ENCODE measurements around the gene WDR86. TPM values are rescaled to one million over a fixed set of nuclear protein-coding genes. Genes with fewer than 3 reads are reported as not detected.
A peak's percentile ranks its signal among the peaks of the same experiment; 100 is the strongest.

Gene WDR86
- total RNA-seq, 6 donors from 2014 or later: 1.1 to 17.4 (median 3.9) TPM

DNA sequence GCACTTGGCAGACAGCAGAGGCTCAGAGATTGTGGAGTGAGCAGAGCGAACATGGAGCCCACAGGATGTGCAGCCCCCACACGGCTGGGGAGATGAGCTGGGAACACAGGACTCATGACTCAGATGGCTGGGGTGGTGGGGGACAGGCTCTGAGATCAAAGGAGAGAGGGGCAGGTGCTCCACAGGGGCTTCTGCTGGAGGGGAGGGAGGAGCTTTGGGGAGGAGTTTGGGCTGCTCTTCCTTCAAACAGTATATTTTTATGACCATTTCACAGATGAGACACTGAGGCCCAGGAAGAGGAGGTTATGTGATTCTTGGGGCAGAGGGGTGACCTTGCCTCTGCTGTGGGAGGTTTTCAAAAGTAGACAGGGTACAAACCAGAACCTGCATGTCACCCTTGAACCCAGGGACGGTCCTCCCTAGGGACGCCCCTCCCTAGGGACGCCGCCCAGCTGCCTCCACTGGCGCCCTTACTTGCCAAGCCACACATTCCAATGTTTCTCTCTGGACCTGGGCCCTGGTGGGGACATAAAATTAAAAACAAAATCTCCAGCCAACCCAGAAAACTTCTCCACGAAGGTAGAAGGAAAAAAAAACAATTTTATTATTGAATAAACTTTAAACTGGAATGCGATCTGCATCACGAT lies 31.1 kb upstream of the WDR86 start:
- H3K36me3 ChIP-seq: no peaks in the 10 kb centered on the region
- H3K27me3 ChIP-seq: peaks cover 0 to 4% (median 0%) of the 10 kb centered on the region in 4 donors
- H3K4me3 ChIP-seq: no peak overlapping the region
- TF ChIP-seq, protein P1, sequence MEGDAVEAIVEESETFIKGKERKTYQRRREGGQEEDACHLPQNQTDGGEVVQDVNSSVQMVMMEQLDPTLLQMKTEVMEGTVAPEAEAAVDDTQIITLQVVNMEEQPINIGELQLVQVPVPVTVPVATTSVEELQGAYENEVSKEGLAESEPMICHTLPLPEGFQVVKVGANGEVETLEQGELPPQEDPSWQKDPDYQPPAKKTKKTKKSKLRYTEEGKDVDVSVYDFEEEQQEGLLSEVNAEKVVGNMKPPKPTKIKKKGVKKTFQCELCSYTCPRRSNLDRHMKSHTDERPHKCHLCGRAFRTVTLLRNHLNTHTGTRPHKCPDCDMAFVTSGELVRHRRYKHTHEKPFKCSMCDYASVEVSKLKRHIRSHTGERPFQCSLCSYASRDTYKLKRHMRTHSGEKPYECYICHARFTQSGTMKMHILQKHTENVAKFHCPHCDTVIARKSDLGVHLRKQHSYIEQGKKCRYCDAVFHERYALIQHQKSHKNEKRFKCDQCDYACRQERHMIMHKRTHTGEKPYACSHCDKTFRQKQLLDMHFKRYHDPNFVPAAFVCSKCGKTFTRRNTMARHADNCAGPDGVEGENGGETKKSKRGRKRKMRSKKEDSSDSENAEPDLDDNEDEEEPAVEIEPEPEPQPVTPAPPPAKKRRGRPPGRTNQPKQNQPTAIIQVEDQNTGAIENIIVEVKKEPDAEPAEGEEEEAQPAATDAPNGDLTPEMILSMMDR (IDR thresholded peaks at IDR 0.05): no peak
- TF ChIP-seq EP300 (IDR thresholded peaks at IDR 0.05) (no peak), POLR2A (IDR thresholded peaks at IDR 0.05) (no peak), POLR2AphosphoS5 (IDR thresholded peaks at IDR 0.05) (no peak)
- H3K27ac ChIP-seq: peak overlapping the region in 2 of 4 donors; percentile 21 to 40
- H3K4me1 ChIP-seq: peaks cover 14 to 22% (median 18%) of the 10 kb centered on the region in 4 donors
- peak in 1 of 2 donors; percentile 56 for DNase-seq
- H3K9me3 ChIP-seq: no peaks in the 10 kb centered on the region
- no peak for ATAC-seq (ENCODE audit: low FRiP score in 2 of 2)
- 54 to 58% methylated on average over 10 of the region's 10 CpGs for WGBS, 2 donors

DNA sequence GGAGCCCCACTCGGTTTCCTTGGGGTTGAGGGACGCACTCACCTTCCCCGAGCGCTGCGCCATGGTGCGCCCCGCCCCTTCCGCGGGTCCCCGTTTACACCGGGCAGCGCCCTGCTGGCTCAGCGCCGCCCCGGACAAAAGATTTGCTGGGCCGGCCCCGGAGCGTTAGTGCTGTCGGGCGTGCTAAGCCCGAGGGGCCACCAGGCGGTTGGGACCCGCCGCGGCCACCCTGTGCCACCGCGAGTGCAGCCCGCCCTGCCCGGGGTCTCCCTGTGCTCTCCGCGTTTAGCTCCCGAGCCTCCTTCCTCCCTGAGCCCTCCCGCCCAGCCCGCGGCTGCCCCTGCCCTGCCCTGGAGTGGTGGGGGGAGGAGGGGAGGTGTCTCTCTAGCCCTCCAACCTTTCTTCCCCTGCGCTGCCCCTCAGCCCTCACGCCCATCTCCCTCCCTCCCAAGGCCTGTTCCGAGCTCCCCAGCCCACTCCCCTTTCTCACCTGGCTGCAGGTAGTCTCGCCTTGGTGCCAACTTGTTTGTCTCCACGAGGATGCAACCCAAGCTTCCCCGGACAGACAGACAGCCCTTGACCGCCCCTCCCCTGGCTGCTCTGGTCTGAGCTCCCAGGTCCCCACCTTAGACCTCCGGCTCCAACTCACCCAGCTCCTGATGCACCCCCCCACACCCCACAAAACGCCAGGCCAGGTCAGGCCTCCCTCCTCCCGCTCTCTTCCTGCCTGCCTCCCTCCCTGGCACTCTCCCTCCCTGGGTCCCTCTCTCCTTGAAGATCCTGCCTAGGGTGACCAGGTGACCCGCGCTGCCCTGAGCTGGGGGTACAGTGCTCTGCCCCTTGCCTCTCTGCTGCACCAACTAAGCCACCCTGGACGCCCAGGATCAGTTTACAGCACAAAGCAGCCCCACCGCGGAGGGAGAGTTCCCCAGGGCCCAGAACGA lies 30.3 kb upstream of the WDR86 start, which contains the start of gene CRYGN:
Gene CRYGN, minus strand, starts transcription at position 287 of the 944 bp plus-strand sequence. Its CDS starts 224 bp downstream, at position 63.
- Histone ChIP-seq H3K4me1 (peaks cover 14 to 22% (median 18%) of the 10 kb centered on the region in 4 donors), H3K27ac (peak within 1 kb of the TSS in 2 of 4 donors; percentile 21 to 40), H3K27me3 (peaks cover 0 to 4% (median 0%) of the 10 kb centered on the region in 4 donors), H3K4me3 (peak within 1 kb of the TSS in 3 of 4 donors; percentile 2 to 36 (median 30)), H3K36me3 (no peaks in the 10 kb centered on the region), H3K9me3 (no peaks in the 10 kb centered on the region)
- TF ChIP-seq, protein P1 (IDR thresholded peaks at IDR 0.05): no peak
- DNase-seq: peak in 1 of 2 donors; percentile 84
- peak in 1 of 2 donors; percentile 30 for ATAC-seq (ENCODE audit: low FRiP score in 2 of 2)
- WGBS, 2 donors: 33 to 40% methylated on average over 26 to 35 of the region's 51 CpGs

DNA sequence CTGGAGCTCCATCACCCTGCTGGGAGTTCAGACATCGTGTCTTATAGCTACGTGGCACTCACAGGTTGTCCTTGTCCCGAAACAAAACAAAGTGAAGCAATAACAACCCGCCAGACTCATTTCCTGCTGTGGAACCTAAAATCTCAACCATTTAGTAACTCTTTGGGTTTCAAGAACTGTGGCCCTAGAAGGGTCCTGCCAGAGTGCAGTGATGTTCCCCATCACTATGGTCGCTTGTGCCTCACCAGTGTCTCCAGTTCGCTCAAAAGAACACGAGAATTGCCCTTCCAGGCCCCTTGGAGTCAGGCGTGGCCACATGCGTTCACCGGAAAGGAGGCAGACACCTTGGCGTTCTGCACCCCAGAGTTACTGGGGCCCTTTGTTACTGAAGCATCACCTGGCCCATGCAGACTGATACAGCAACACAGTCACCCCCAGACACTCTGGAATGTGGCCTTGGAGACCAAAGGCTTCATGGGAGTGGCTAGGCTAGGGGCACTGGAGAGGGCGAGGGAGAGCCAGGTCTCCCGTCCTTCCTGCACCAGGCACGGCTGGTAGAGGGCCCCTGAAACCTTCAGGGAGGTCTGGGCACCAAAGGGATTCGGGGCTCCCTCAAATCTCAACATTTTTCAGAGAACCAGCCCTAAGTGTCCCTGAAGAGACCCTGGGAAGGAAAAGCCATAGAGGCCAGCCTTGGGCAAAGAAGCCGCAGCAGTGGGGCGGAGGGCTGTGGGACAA lies 29.2 kb upstream of the WDR86 start:
- TF ChIP-seq, protein P1 (IDR thresholded peaks at IDR 0.05): no peak
- no peak for TF ChIP-seq POLR2AphosphoS5 (IDR thresholded peaks at IDR 0.05)
- no peak for TF ChIP-seq EP300 (IDR thresholded peaks at IDR 0.05)
- no peak for TF ChIP-seq POLR2A (IDR thresholded peaks at IDR 0.05)
- Histone ChIP-seq H3K4me1 (peaks cover 14 to 22% (median 18%) of the 10 kb centered on the region in 4 donors), H3K27ac (no peak overlapping the region), H3K4me3 (no peak overlapping the region), H3K36me3 (no peaks in the 10 kb centered on the region), H3K9me3 (no peaks in the 10 kb centered on the region), H3K27me3 (peaks cover 0 to 4% (median 0%) of the 10 kb centered on the region in 4 donors)
- WGBS, 2 donors: 77 to 85% methylated on average over 14 to 17 of the region's 17 CpGs
- DNase-seq (no peak), ATAC-seq (ENCODE audit: low FRiP score in 2 of 2) (no peak)

DNA sequence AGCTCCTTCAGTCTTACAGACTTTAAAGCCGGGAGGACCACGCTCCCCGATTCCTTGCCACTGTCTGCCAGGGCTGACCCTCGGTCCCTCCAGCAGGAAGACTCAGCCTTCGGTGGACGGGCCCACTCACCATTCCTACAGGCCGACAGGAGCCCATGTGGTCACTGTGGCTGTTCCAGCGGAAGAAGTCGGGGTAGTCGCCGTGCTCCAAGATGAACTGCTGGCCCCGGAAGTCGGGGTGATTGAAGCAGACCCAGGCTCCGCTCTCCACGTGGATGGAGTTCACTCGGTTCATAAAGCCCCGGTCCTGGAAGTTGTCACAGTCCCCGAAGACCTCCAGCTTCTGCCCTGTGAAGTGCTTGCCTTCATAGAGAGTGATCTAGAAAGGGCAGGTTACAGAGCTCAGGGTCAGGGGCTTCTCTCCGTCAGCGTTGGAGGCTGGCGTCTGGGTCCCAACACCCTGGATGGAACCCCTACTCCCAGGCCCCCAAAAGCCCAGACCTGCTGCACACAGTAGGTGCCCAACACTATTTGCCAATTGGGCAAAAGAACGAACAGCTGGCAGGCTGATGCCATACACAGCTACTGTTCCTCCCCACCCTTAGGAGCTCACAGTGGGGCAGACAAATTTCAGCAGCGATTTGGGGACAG lies 28.2 kb upstream of the WDR86 start:
- ATAC-seq (ENCODE audit: low FRiP score in 2 of 2): no peak
- H3K27me3 ChIP-seq: peaks cover 0 to 4% (median 0%) of the 10 kb centered on the region in 4 donors
- DNase-seq: peak in 1 of 2 donors; percentile 26
- peaks cover 14 to 22% (median 18%) of the 10 kb centered on the region in 4 donors for H3K4me1 ChIP-seq
- H3K27ac ChIP-seq: peak overlapping the region in 1 of 4 donors; percentile 10
- WGBS, 2 donors: 91 to 94% methylated on average over 23 of the region's 23 CpGs
- no peak for TF ChIP-seq EP300 (IDR thresholded peaks at IDR 0.05)
- no peak overlapping the region for H3K4me3 ChIP-seq
- H3K9me3 ChIP-seq: no peaks in the 10 kb centered on the region
- H3K36me3 ChIP-seq: no peaks in the 10 kb centered on the region

Measured in upper lobe of left lung (tissue), 6 donors.